Non-pigmented ciliary epithelial cell (primary cell): ENCODE data around the gene KRTAP10-3.
"Not testable (repeated sequence)": the region's sequence is repeated elsewhere in the genome, so short reads cannot be mapped to it uniquely, and the experiment has no call there.

ENCODE experiments used
- DNase-seq: peaks from one replicate; pipeline ENCODE4 v3.0.0-alpha.2; 2010; ENCODE audit warnings: low read depth

The KRTAP10-3 gene

GRCh38 chr21:44590311-44590721 is 31.7 kb upstream of the KRTAP10-3 start:
- no peak for DNase-seq

DNA sequence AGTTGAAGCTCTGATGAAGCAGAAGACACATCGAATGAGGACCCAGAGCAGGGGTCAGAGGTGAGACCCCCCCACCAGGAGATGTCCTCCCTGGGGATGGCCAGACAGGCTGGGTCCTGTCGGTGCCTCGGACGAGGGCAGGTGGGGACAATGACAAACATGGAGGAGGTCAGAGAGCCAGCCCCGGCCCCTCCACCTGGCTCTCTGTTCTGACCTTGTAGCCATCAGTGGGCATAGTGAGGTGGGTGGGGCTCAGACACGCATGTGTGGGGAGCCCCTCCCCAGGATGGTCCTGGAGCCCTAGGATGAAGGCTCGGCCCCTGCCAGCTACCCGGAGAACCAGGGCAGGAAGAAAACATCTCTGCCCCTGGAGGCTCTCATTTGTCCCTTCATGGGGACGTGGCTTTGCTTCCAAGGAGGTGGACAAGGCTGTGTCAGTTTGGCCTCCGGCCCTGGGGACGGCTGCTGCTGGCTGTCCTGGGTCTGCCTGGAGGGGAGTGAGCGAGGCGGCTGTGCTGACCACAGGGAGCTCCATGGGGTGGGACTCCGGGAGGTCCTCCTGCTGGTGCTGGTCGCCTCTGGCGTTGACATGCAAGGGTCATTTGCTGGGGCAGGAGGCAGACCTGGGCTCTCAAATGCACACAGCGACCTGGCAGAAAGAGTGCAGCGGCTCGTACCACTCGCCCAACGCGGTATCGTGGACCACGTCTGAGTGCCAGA is 31.2 kb upstream of the KRTAP10-3 start:
- DNase-seq, result no peak

DNA sequence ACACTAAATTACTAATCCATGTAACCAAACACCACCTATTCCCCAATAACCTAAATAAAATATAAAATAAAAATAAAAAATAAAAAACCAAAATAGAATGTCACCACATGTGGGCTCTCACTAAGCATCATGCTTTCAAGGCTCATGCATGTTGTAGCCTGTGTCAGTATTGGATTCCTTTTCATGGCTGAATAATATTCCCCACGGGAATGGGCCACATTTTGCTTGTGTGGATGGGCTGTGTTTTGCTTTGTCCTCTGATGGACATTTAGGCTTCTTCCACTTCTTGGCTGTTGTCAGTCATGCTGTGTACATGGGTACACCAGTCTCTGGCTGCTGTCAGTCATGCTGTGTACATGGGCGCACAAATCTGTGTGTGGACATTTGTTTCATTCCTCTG is 30.5 kb upstream of the KRTAP10-3 start:
- no peak for DNase-seq

DNA sequence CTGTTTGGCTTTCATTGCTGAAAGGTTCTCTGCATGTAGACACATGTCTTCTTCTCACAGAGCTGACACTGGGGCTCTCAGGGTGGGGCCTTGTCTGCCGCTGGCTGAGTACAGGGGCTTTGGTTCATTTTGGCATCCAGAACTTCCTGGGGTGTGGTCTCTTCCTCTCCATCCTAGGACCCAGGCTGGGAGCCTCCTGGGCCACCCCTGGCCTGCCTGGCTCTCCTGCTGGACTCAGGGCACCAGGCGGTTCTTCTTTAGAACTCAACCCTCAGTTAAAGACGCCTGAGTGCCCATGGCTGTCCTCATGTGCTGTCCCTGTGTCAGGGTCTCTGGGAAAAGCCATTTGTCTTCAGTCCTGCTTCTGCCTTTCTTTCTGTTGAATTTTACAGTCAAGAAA is 27.3 kb upstream of the KRTAP10-3 start:
- DNase-seq, result no peak

GRCh38 chr21:44583800-44584147 is 25.2 kb upstream of the KRTAP10-3 start:
- no peak for DNase-seq

DNA sequence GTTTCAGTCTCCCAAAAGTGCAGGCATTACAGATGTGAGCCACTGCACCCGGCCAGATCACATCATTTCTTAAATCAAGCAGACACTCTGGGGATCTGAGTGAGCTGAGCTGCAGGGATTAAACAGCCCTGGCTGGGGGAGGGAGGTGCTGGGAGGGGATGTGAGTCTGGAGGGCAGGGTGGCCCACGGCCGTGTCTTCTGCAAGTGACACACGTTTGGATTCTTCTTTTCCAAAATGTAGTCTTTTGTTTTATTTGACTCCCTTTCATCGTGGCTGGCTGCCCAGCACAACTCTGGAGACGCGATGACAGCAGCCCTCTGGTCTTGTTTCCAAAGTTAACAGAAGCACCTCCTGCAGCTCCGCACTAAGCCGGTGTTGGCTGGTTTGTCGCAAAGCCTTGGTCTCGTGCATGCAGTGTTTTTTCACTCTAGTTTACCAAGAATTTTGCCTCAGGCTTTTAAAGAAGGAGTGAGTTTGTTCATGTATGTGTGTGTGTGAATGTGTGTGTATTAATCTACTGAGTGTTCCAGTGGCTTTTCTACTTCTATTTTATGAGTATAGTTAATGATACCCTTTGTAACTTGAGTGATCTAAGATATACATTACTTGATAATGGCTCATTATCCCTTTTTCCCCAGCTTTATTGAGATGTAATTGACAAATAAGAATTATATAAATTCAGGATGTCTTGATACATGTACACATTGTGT is 24.6 kb upstream of the KRTAP10-3 start:
- no peak for DNase-seq

GRCh38 chr21:44582055-44582454 is 23.5 kb upstream of the KRTAP10-3 start:
- no peak for DNase-seq

DNA sequence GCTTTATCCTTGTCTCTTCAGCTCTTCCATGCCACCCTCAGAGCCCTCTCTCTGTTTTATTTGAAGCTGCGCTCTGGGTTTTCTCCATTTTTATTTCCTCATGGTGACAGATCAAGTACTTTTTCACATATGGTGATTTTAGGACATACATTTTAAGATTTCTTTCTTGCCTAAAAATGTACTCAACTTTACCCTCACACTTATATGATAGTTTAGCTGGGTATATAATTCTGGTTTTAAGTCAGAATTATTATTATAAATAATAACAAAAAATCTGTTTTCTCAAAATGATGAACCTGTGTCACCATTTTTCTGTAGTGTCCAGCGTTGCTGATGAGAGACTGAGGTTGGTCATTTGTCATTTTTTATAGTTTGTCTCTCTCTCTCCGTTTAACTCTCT is 22.6 kb upstream of the KRTAP10-3 start:
- DNase-seq, result no peak

GRCh38 chr21:44580231-44580821 is 21.7 kb upstream of the KRTAP10-3 start, which contains the start of gene KRTAP10-5:
Gene KRTAP10-5, minus strand, starts transcription at chr21:44580604. Its CDS starts 26 bp downstream, at chr21:44580578.
- not testable (repeated sequence) for DNase-seq

DNA sequence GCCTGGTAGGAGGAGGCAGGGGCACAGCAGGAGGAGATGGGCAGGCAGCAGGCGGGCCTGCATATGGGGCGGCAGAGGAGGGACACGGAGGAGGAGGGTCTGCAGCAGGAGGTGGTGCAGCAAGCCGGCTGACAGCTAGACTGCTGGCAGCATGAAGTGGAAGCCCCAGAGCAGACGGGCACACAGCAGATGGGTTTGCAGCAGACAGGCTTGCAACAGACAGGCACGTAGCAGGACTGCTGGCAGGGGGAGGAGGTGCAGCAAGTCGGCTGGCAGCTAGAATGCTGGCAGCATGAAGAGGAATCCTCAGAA is 21.2 kb upstream of the KRTAP10-3 start:
- DNase-seq, result no peak

GRCh38 chr21:44579056-44579832 is 20.6 kb upstream of the KRTAP10-3 start:
- DNase-seq, result no peak

GRCh38 chr21:44578371-44579055 is 19.9 kb upstream of the KRTAP10-3 start:
- DNase-seq, result no peak

GRCh38 chr21:44576025-44576420 is 17.4 kb upstream of the KRTAP10-3 start:
- no peak for DNase-seq

DNA sequence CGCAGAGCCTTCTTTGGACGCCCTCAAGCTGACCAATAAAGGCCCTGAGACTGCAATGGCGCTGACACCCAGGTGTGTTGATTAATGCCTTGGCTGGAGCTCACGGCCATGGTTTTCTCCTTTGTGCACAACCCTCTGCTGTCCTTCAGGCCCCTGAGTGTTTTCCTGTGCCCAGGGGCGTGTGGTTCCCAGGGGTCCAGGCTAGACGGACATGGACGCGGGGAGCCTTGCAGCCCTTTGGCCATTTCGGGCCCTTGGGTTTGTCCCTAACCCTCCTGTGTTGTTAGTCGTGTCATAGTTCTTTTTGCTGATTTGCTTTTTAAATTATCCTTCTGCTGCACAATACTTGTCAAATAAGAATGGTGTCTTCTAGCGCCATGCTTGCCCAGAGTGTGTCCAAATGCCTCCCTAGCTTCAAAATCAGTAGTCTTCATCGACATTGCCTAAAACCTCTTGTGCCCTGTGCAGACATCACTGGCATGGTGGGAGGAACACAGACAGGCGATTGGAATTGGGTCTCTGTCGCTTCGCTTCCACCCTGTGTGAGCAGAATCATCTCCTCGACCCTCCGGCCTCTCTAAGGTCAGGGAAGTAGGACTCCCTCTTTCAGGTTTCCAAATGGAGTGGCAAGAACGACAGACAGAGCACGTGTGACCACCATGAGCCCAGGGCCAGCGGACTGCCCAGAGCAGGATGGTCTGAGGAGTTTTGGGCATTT is 16.9 kb upstream of the KRTAP10-3 start:
- no peak for DNase-seq

DNA sequence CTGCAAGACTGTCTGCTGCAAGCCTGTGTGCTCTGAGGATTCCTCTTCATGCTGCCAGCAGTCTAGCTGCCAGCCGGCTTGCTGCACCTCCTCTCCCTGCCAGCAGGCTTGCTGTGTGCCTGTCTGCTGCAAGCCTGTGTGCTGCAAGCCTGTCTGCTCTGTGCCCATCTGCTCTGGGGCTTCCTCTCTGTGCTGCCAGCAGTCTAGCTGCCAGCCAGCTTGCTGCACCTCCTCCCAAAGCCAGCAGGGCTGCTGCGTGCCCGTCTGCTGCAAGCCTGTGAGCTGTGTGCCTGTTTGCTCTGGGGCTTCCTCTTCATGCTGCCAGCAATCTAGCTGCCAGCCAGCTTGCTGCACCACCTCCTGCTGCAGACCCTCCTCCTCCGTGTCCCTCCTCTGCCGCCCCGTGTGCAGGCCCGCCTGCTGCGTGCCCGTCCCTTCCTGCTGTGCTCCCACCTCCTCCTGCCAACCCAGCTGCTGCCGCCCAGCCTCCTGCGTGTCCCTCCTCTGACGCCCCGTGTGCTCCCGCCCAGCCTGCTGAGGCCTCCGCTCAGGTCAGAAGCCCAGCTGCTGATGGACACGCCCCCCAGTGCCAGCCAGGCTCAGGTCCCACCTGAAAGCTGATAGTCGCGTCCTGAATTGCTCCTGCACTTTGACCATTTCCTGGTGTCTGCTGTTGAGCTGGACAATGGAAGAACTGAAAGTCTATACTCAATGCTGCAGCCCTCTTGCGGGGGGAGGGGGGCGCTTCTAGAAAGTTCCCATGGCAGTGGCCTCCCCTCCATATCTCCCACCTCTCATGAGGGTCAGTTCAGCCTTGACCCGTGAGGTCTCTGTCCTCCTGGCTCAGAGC is 16.1 kb upstream of the KRTAP10-3 start:
- no peak for DNase-seq

GRCh38 chr21:44573630-44574456 is 15.2 kb upstream of the KRTAP10-3 start, which contains the start of gene KRTAP10-4:
Gene KRTAP10-4, plus strand, starts transcription at chr21:44573729. Its CDS starts 30 bp downstream, at chr21:44573759.
- DNase-seq, result not testable (repeated sequence)

GRCh38 chr21:44572959-44573583 is 14.5 kb upstream of the KRTAP10-3 start:
- no peak for DNase-seq

GRCh38 chr21:44571844-44572782 is 13.5 kb upstream of the KRTAP10-3 start:
- DNase-seq, result no peak
